H1 (cell line): ENCODE measurements around the gene SDC4. TPM values are rescaled to one million over a fixed set of nuclear protein-coding genes. Genes with fewer than 3 reads are reported as not detected.

Experiments
- ASH2L ChIP-seq: fragments of 200-600, 300-600 bp; sonication (generic); IDR thresholded peaks from one replicate; pipeline ENCODE4 v1.7.1; 2017; ENCODE audit warnings: low read length
- BRCA1 ChIP-seq: IDR thresholded peaks from 2 replicates; pipeline ENCODE4 v1.6.1; 2012; ENCODE audit warnings: low read depth, low read length, improper control_type of control experiment
- CBX8 ChIP-seq: fragments of 300-800, 300-1000 bp; sonication (generic); IDR thresholded peaks from 2 replicates; pipeline ENCODE4 v1.7.1; 2016; ENCODE audit warnings: low read depth, low read length, borderline replicate concordance
- CEBPB ChIP-seq: IDR thresholded peaks from 2 replicates; pipeline ENCODE4 v1.6.1; 2012; ENCODE audit warnings: low read depth, low read length
- CHD1 ChIP-seq: IDR thresholded peaks from 2 replicates; pipeline ENCODE4 v1.6.1; 2012; ENCODE audit warnings: low read depth, low read length, improper control_type of control experiment
- CHD2 ChIP-seq: IDR thresholded peaks from 2 replicates; pipeline ENCODE4 v1.6.1; 2012; ENCODE audit warnings: low read length, improper control_type of control experiment
- CREB1 ChIP-seq: IDR thresholded peaks from 2 replicates; pipeline ENCODE4 v1.6.1; 2012; ENCODE audit warnings: inconsistent platforms
- EGR1 ChIP-seq: IDR thresholded peaks from 2 replicates; pipeline ENCODE4 v1.6.1; 2011; ENCODE audit warnings: low read depth, low read length, borderline replicate concordance
- FOSL1 ChIP-seq: IDR thresholded peaks from 2 replicates; pipeline ENCODE4 v1.6.1; 2011; ENCODE audit warnings: mild to moderate bottlenecking, low read depth, low read length, moderate library complexity; ENCODE audit not compliant: insufficient read depth
- GTF2F1 ChIP-seq: IDR thresholded peaks from 2 replicates; pipeline ENCODE4 v1.6.1; 2012; ENCODE audit warnings: low read depth, low read length, improper control_type of control experiment, borderline replicate concordance
- HDAC6 ChIP-seq: IDR thresholded peaks from one replicate; pipeline ENCODE4 v1.7.1; 2012; ENCODE audit warnings: low read depth, mild to moderate bottlenecking, inconsistent platforms, low read length, moderate library complexity
- JUN ChIP-seq: IDR thresholded peaks from 2 replicates; pipeline ENCODE4 v1.6.1; 2011; ENCODE audit warnings: low read depth, mild to moderate bottlenecking, improper control_type of control experiment, low read length
- KDM1A ChIP-seq: fragments of 200-600, 300-600 bp; sonication (generic); IDR thresholded peaks from 2 replicates; pipeline ENCODE4 v1.7.1; 2016; ENCODE audit warnings: mild to moderate bottlenecking, low read length, borderline replicate concordance
- MAX ChIP-seq: IDR thresholded peaks from 2 replicates; pipeline ENCODE4 v1.6.1; 2012; ENCODE audit warnings: inconsistent platforms
- NRF1 ChIP-seq: IDR thresholded peaks from 2 replicates; pipeline ENCODE4 v1.6.1; 2011; ENCODE audit warnings: mild to moderate bottlenecking, low read depth, low read length, improper control_type of control experiment
- POLR2AphosphoS5 ChIP-seq: IDR thresholded peaks from 2 replicates; pipeline ENCODE4 v1.6.1; 2011; ENCODE audit warnings: low read depth, low read length
- RFX5 ChIP-seq: IDR thresholded peaks from 2 replicates; pipeline ENCODE4 v1.6.1; 2011; ENCODE audit warnings: low read depth, low read length, improper control_type of control experiment, borderline replicate concordance
- SIN3A ChIP-seq, 2 experiments: IDR thresholded peaks in 1 of 2; conservative IDR thresholded peaks in 1 of 2; 2 replicates each; pipeline ENCODE4 v1.6.1; 2011 to 2012; ENCODE audit warnings: low read length in 2 of 2, improper control_type of control experiment in 1 of 2, low read depth in 1 of 2, mild to moderate bottlenecking in 1 of 2
- SIRT6 ChIP-seq: IDR thresholded peaks from one replicate; pipeline ENCODE4 v1.7.1; 2012; ENCODE audit warnings: low read length, inconsistent platforms
- SIX5 ChIP-seq: IDR thresholded peaks from 2 replicates; pipeline ENCODE4 v1.6.1; 2011; ENCODE audit warnings: mild to moderate bottlenecking, low read depth, low read length
- SP4 ChIP-seq: IDR thresholded peaks from 2 replicates; pipeline ENCODE4 v1.6.1; 2012; ENCODE audit warnings: low read length, inconsistent platforms
- TBP ChIP-seq: IDR thresholded peaks from 2 replicates; pipeline ENCODE4 v1.6.1; 2011; ENCODE audit warnings: low read depth, low read length, improper control_type of control experiment
- ZNF274 ChIP-seq: IDR thresholded peaks from 2 replicates; pipeline ENCODE4 v1.7.0; 2012; ENCODE audit warnings: low read length, borderline replicate concordance; ENCODE audit errors: extremely low read depth
- polyA plus RNA-seq, 7 experiments: library from polyadenylated mRNA; depleted of rRNA in 3 of 7; stranded (reverse) in 5 of 7; unstranded in 2 of 7; fragments of >200 nt in 5 of 7; fragments of 200-250 nt in 2 of 7; gene quantifications; 1 replicate in 5 of 7; 2 replicates in 1 of 7; 4 replicates in 1 of 7; pipeline versions ENCODE4 v1.2.1 to v1.2.3, GENCODE V29; 2011 to 2013; ENCODE audit warnings: missing spikeins in 2 of 7, mixed read lengths in 2 of 7
- total RNA-seq: library from RNA; stranded (reverse); fragmentation: NEBNext Ultra II Directional; extraction: Animal tissue kit (Norgen Biotek cat#: 25700); gene quantifications from 2 replicates; pipeline ENCODE4 v1.2.1, GENCODE V29; 2021
- TF ChIP-seq, protein P1 (sequence below): IDR thresholded peaks from 2 replicates; pipeline ENCODE4 v1.6.1; 2012; ENCODE audit warnings: low read length, inconsistent platforms

SDC4 gene
- total and polyA plus RNA-seq, 2 of the 8 experiments (the other 6 are each of a cell fraction or from before 2014, with no cell fraction given) = 34.6 to 60.2 TPM

GRCh38 chr20:45341939-45342854 lies 6.0 kb downstream of the SDC4 start (continued):
- TF ChIP-seq GTF2F1 (no peak), SP4 (no peak), RFX5 (no peak), SIN3A (conservative IDR thresholded peaks at IDR 0.05 in 1 of 2, IDR thresholded peaks at IDR 0.05 in 1 of 2; ENCODE audit: low read depth in 1 of 2, low read length in 2 of 2) (0 out of 4 replicates have a peak, but pooled peaks of 1 of the 2 experiments have one; percentile 31), ZNF274 (no peak), POLR2AphosphoS5 (peak; percentile 48), CBX8 (no peak), CREB1 (peak; percentile 34; the same call in 1 of the 2 replicates), CHD2 (peak; percentile 22; the same call in 1 of the 2 replicates), KDM1A (no peak), SIX5 (no peak), CEBPB (no peak), EGR1 (no peak), ASH2L (peak; percentile 41), TBP (peak; percentile 40; the same call in 1 of the 2 replicates), FOSL1 (no peak), MAX (peak; percentile 37), HDAC6 (no peak), BRCA1 (no peak), NRF1 (no peak), CHD1 (no peak), SIRT6 (no peak), JUN (no peak)
- TF ChIP-seq, protein P1, sequence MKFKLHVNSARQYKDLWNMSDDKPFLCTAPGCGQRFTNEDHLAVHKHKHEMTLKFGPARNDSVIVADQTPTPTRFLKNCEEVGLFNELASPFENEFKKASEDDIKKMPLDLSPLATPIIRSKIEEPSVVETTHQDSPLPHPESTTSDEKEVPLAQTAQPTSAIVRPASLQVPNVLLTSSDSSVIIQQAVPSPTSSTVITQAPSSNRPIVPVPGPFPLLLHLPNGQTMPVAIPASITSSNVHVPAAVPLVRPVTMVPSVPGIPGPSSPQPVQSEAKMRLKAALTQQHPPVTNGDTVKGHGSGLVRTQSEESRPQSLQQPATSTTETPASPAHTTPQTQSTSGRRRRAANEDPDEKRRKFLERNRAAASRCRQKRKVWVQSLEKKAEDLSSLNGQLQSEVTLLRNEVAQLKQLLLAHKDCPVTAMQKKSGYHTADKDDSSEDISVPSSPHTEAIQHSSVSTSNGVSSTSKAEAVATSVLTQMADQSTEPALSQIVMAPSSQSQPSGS = no peak
